DMS114 treated with DMSO at 0.1 percent for 48 hours (cell line): ENCODE data around the gene C2orf69.

ENCODE experiments used
- DNase-seq: peaks from one replicate; lab custom pipeline; 2025; ENCODE audit not compliant: unreplicated experiment; lab: John Stamatoyannopoulos, UW

C2orf69 gene

GRCh38 chr2:199914372-199914958 lies 3.4 kb downstream of the C2orf69 start:
- no peak for DNase-seq

- no peak for DNase-seq
Observed at GRCh38 chr2:199916980-199917379, 5.9 kb downstream of the C2orf69 start.

GRCh38 chr2:199922856-199923255 lies 11.8 kb downstream of the C2orf69 start:
- DNase-seq, result no peak

- DNase-seq, result no peak
Observed at GRCh38 chr2:199923924-199924323, 12.8 kb downstream of the C2orf69 start.

- no peak for DNase-seq
Observed at GRCh38 chr2:199926806-199927205, 15.7 kb downstream of the C2orf69 start.

- no peak for DNase-seq
Observed at GRCh38 chr2:199928226-199928625, 17.1 kb downstream of the C2orf69 start.

- DNase-seq, result no peak
Observed at GRCh38 chr2:199928626-199929025, 17.5 kb downstream of the C2orf69 start.

- no peak for DNase-seq
Observed at GRCh38 chr2:199929262-199929661, 18.2 kb downstream of the C2orf69 start.

- peak; percentile 48 for DNase-seq
Observed at GRCh38 chr2:199932312-199932855, 21.3 kb downstream of the C2orf69 start.

GRCh38 chr2:199933466-199933865 lies 22.4 kb downstream of the C2orf69 start:
- no peak for DNase-seq

GRCh38 chr2:199936554-199936953 lies 25.5 kb downstream of the C2orf69 start:
- no peak for DNase-seq

GRCh38 chr2:199940373-199940772 lies 29.3 kb downstream of the C2orf69 start:
- DNase-seq, result peak; percentile 43

- DNase-seq, result no peak
Observed at GRCh38 chr2:199943373-199943772, 32.3 kb downstream of the C2orf69 start.

- no peak for DNase-seq
Observed at GRCh38 chr2:199946196-199946595, 35.1 kb downstream of the C2orf69 start.

GRCh38 chr2:199946836-199947235 lies 35.7 kb downstream of the C2orf69 start:
- DNase-seq, result no peak

- DNase-seq, result no peak
Observed at GRCh38 chr2:199950396-199950795, 39.3 kb downstream of the C2orf69 start.

- no peak for DNase-seq
Observed at GRCh38 chr2:199951023-199951422, 39.9 kb downstream of the C2orf69 start.

- no peak for DNase-seq
Observed at GRCh38 chr2:199955007-199955338, 43.9 kb downstream of the C2orf69 start.

- DNase-seq, result peak; percentile 70
Observed at GRCh38 chr2:199955339-199956061, 44.4 kb downstream of the C2orf69 start, which contains the start of the genes MAIP1 and TYW5. MAIP1 (plus strand) TSS chr2:199955582; CDS start chr2:199955799, 217 bp downstream. TYW5 (minus strand) TSS chr2:199955491; CDS start chr2:199955470, 21 bp downstream.

GRCh38 chr2:199956062-199956380 lies 44.9 kb downstream of the C2orf69 start:
- no peak for DNase-seq

GRCh38 chr2:199958014-199958413 lies 46.9 kb downstream of the C2orf69 start:
- DNase-seq, result no peak

- DNase-seq, result no peak
Observed at GRCh38 chr2:199962203-199962602, 51.1 kb downstream of the C2orf69 start.

GRCh38 chr2:199966405-199966804 lies 55.3 kb downstream of the C2orf69 start:
- DNase-seq, result no peak
